A673 (cell line): ENCODE results near the gene RIMS4. TPM values are rescaled to one million over a fixed set of nuclear protein-coding genes. Genes with fewer than 3 reads are reported as not detected.

ENCODE experiments used
- BruUV-seq: library from RNA; stranded (reverse); fragments of 400-500 nt; replicated peaks from 2 replicates; lab custom pipeline; 2021; lab: Mats Ljungman, UMichigan
- CTCF ChIA-PET: fragments of 300-600 bp; sonication (Branson Sonifier 250); formaldehyde crosslinking; loops from one replicate; lab custom pipeline; 2022; ENCODE audit warnings: antibody characterized with exemption; lab: Charles Lee
- POLR2A ChIA-PET: fragments of 300-600 bp; sonication (Branson Sonifier 250); formaldehyde crosslinking; loops from one replicate; lab custom pipeline; 2022; ENCODE audit warnings: antibody characterized with exemption; ENCODE audit not compliant: low non-redundant PET; lab: Charles Lee
- DNase-seq: peaks from one replicate; pipeline ENCODE4 v3.0.0-alpha.2; 2015; ENCODE audit warnings: low spot score
- H3K27ac ChIP-seq: fragments of 200-600 bp; sonication (generic); 2 replicates; pipeline ENCODE4 v1.5.1; 2016; ENCODE audit warnings: mixed run types, low read depth, mild to moderate bottlenecking, mixed read lengths, antibody characterized with exemption, low read length; ENCODE audit not compliant: poor library complexity, severe bottlenecking
- H3K27me3 ChIP-seq: fragments of 200-600 bp; sonication (generic); replicated peaks from 2 replicates; pipeline ENCODE4 v1.6.1; 2017; ENCODE audit warnings: mixed run types, low read depth, mild to moderate bottlenecking, mixed read lengths, antibody characterized with exemption, low read length; ENCODE audit not compliant: insufficient read depth, poor library complexity
- H3K36me3 ChIP-seq: fragments of 200-600 bp; sonication (generic); 2 replicates; pipeline ENCODE4 v1.6.1; 2016; ENCODE audit warnings: mixed run types, mild to moderate bottlenecking, mixed read lengths, antibody characterized with exemption, low read length; ENCODE audit not compliant: insufficient read depth, poor library complexity, severe bottlenecking
- H3K4me1 ChIP-seq: fragments of 200-600 bp; sonication (generic); 2 replicates; pipeline ENCODE4 v1.6.1; 2017; ENCODE audit warnings: mixed run types, mild to moderate bottlenecking, mixed read lengths, antibody characterized with exemption, low read length; ENCODE audit not compliant: insufficient read depth, poor library complexity, severe bottlenecking
- H3K4me3 ChIP-seq: fragments of 200-600 bp; sonication (generic); 2 replicates; pipeline ENCODE4 v1.5.1; 2016; ENCODE audit warnings: low read depth, mixed run types, mild to moderate bottlenecking, mixed read lengths, low read length; ENCODE audit not compliant: poor library complexity, severe bottlenecking
- H3K9me3 ChIP-seq: fragments of 200-600 bp; sonication (generic); 2 replicates; pipeline ENCODE4 v1.6.1; 2016; ENCODE audit warnings: mixed run types, low read depth, mild to moderate bottlenecking, mixed read lengths, antibody characterized with exemption, low read length; ENCODE audit not compliant: poor library complexity, severe bottlenecking
- CTCF ChIP-seq: fragments of 300-800, 200-600 bp; sonication (generic); conservative IDR thresholded peaks from 2 replicates; pipeline ENCODE4 v1.5.1; 2017; ENCODE audit warnings: low read depth, mild to moderate bottlenecking, antibody characterized with exemption, low read length, moderate library complexity, mixed read lengths
- EZH2 ChIP-seq: fragments of 200-600 bp; sonication (generic); IDR thresholded peaks from 2 replicates; pipeline ENCODE4 v1.6.1; 2017; ENCODE audit warnings: borderline replicate concordance, low read depth, mild to moderate bottlenecking, mixed read lengths, antibody characterized with exemption, low read length; ENCODE audit not compliant: poor library complexity, severe bottlenecking
- intact Hi-C: fragments of 100-400 bp; cut with micrococcal nuclease; formaldehyde crosslinking; loops from one replicate; pipeline ENCODE4 v1.10.0; 2022; ENCODE audit not compliant: unreplicated experiment
- total RNA-seq: library from RNA; stranded (reverse); gene quantifications from 2 replicates; pipeline ENCODE4 v1.2.3, GENCODE V29; 2021

RIMS4 gene
- total RNA-seq, 1 experiment from 2014 or later, result 0.39 TPM

GRCh38 chr20:44856442-44856841, 46.1 kb upstream of the RIMS4 start:
- no TSS peak for BruUV-seq
- no peaks in the 10 kb centered on the region for H3K4me1 ChIP-seq
- intact Hi-C loops, result no loop called here

GRCh38 chr20:44851545-44851944, 41.2 kb upstream of the RIMS4 start:
- ChIA-PET CTCF (no interaction called here), POLR2A (no interaction called here)
- Histone ChIP-seq H3K4me3 (no peak overlapping the region), H3K27me3 (no peaks in the 10 kb centered on the region), H3K36me3 (no peaks in the 10 kb centered on the region), H3K4me1 (no peaks in the 10 kb centered on the region), H3K9me3 (no peaks in the 10 kb centered on the region), H3K27ac (no peak overlapping the region)
- intact Hi-C loops, result no loop called here
- TF ChIP-seq CTCF (no peak), EZH2 (no peak)
- DNase-seq, result no peak
- BruUV-seq, result no TSS peak

More at GRCh38 chr20:44856442-44856841, 46.1 kb upstream of the RIMS4 start:
- CTCF ChIA-PET, result no interaction called here
- Histone ChIP-seq H3K27ac (no peak overlapping the region), H3K27me3 (no peaks in the 10 kb centered on the region), H3K4me3 (no peak overlapping the region), H3K9me3 (no peaks in the 10 kb centered on the region), H3K36me3 (no peaks in the 10 kb centered on the region)
- DNase-seq, result no peak
- no peak for TF ChIP-seq CTCF
- TF ChIP-seq EZH2, result no peak
- POLR2A ChIA-PET, result no interaction called here

GRCh38 chr20:44850837-44851236, 40.5 kb upstream of the RIMS4 start:
- no peaks in the 10 kb centered on the region for H3K4me1 ChIP-seq
- H3K9me3 ChIP-seq, result no peaks in the 10 kb centered on the region
- H3K36me3 ChIP-seq, result no peaks in the 10 kb centered on the region
- no peak for DNase-seq
- intact Hi-C loops, result no loop called here
- no peak overlapping the region for H3K27ac ChIP-seq
- BruUV-seq, result no TSS peak
- no peaks in the 10 kb centered on the region for H3K27me3 ChIP-seq
- CTCF ChIA-PET, result no interaction called here
- TF ChIP-seq CTCF (no peak), EZH2 (no peak)
- no peak overlapping the region for H3K4me3 ChIP-seq
- POLR2A ChIA-PET, result no interaction called here
